H9 (cell line): ENCODE data around the gene CDH15. TPM values are rescaled to one million over a fixed set of nuclear protein-coding genes. Genes with fewer than 3 reads are reported as not detected.

Experiments used
- DNase-seq: peaks from one replicate; pipeline ENCODE4 v3.0.0-alpha.2; 2017
- H2AFZ ChIP-seq: one replicate; pipeline ENCODE4 v1.6.1; 2013; ENCODE audit warnings: mild to moderate bottlenecking, low read length, control low read depth, moderate library complexity
- H2AK5ac ChIP-seq: 2 replicates; pipeline ENCODE4 v1.6.1; 2013; ENCODE audit warnings: low read length, control low read depth, mixed read lengths; ENCODE audit not compliant: insufficient read length
- H2BK120ac ChIP-seq: one replicate; pipeline ENCODE4 v1.6.1; 2013; ENCODE audit warnings: low read depth, mild to moderate bottlenecking, low read length, control low read depth, inconsistent platforms; ENCODE audit not compliant: poor library complexity, severe bottlenecking
- H2BK12ac ChIP-seq: 2 replicates; pipeline ENCODE4 v1.6.1; 2013; ENCODE audit warnings: low read length, control low read depth, mixed read lengths, low read depth; ENCODE audit not compliant: insufficient read length
- H2BK15ac ChIP-seq: 2 replicates; pipeline ENCODE4 v1.6.1; 2013; ENCODE audit warnings: low read depth, low read length, control low read depth
- H2BK20ac ChIP-seq: one replicate; pipeline ENCODE4 v1.6.1; 2013; ENCODE audit warnings: low read depth, mild to moderate bottlenecking, low read length, control low read depth, inconsistent platforms; ENCODE audit not compliant: poor library complexity, severe bottlenecking
- H2BK5ac ChIP-seq: 2 replicates; pipeline ENCODE4 v1.6.1; 2013; ENCODE audit warnings: low read length, control low read depth, mixed read lengths; ENCODE audit not compliant: insufficient read length
- H3K14ac ChIP-seq: 2 replicates; pipeline ENCODE4 v1.6.1; 2013; ENCODE audit warnings: low read length, control low read depth; ENCODE audit not compliant: insufficient read depth
- H3K18ac ChIP-seq: 2 replicates; pipeline ENCODE4 v1.6.1; 2013; ENCODE audit warnings: low read depth, mild to moderate bottlenecking, mixed read lengths, low read length, control low read depth; ENCODE audit not compliant: insufficient read length
- H3K23ac ChIP-seq: 2 replicates; pipeline ENCODE4 v1.6.1; 2013; ENCODE audit warnings: low read length, control low read depth, mixed read lengths, low read depth; ENCODE audit not compliant: insufficient read length
- H3K23me2 ChIP-seq: 2 replicates; pipeline ENCODE4 v1.6.1; 2013; ENCODE audit warnings: low read depth, mild to moderate bottlenecking, mixed read lengths, low read length, control low read depth; ENCODE audit not compliant: insufficient read length, poor library complexity, severe bottlenecking
- H3K27ac ChIP-seq: 2 replicates; pipeline ENCODE4 v1.5.1; 2013; ENCODE audit warnings: low read length, control low read depth, mixed read lengths, low read depth; ENCODE audit not compliant: insufficient read length
- H3K27me3 ChIP-seq: 2 replicates; pipeline ENCODE4 v1.6.1; 2013; ENCODE audit warnings: low read length, control low read depth, inconsistent platforms; ENCODE audit not compliant: insufficient read depth
- H3K4ac ChIP-seq: 2 replicates; pipeline ENCODE4 v1.6.1; 2013; ENCODE audit warnings: low read depth, mild to moderate bottlenecking, control low read depth, inconsistent platforms, low read length, moderate library complexity
- H3K4me1 ChIP-seq: 2 replicates; pipeline ENCODE4 v1.6.1; 2013; ENCODE audit warnings: low read length, control low read depth, inconsistent platforms; ENCODE audit not compliant: insufficient read depth
- H3K4me2 ChIP-seq: 2 replicates; pipeline ENCODE4 v1.6.1; 2013; ENCODE audit warnings: low read length, control low read depth, mixed read lengths; ENCODE audit not compliant: insufficient read length, insufficient read depth
- H3K56ac ChIP-seq: 2 replicates; pipeline ENCODE4 v1.6.1; 2013; ENCODE audit warnings: low read depth, mild to moderate bottlenecking, mixed read lengths, low read length, control low read depth; ENCODE audit not compliant: insufficient read length
- H3K79me1 ChIP-seq: 2 replicates; pipeline ENCODE4 v1.6.1; 2013; ENCODE audit warnings: low read depth, mild to moderate bottlenecking, moderate library complexity, low read length, control low read depth, inconsistent platforms; ENCODE audit not compliant: insufficient read depth, poor library complexity, severe bottlenecking
- H3K79me2 ChIP-seq: 2 replicates; pipeline ENCODE4 v1.6.1; 2013; ENCODE audit warnings: low read length, control low read depth, inconsistent platforms; ENCODE audit not compliant: insufficient read depth
- H3K9ac ChIP-seq: 2 replicates; pipeline ENCODE4 v1.6.1; 2013; ENCODE audit warnings: low read length, control low read depth, mixed read lengths; ENCODE audit not compliant: insufficient read length; ENCODE audit errors: extremely low read depth
- H3K9me3 ChIP-seq: one replicate; pipeline ENCODE4 v1.6.1; 2013; ENCODE audit warnings: low read depth, low read length, inconsistent platforms; ENCODE audit not compliant: control insufficient read depth
- H3T11ph ChIP-seq: one replicate; pipeline ENCODE4 v1.6.1; 2013; ENCODE audit warnings: mild to moderate bottlenecking, low read length, control low read depth, inconsistent platforms
- H4K20me1 ChIP-seq: one replicate; pipeline ENCODE4 v1.6.1; 2013; ENCODE audit not compliant: control insufficient read depth, insufficient read length, insufficient read depth
- H4K5ac ChIP-seq: 2 replicates; pipeline ENCODE4 v1.6.1; 2013; ENCODE audit warnings: low read depth, mild to moderate bottlenecking, mixed read lengths, low read length, control low read depth; ENCODE audit not compliant: insufficient read length
- H4K8ac ChIP-seq: replicated peaks from 2 replicates; pipeline ENCODE4 v1.6.1; 2013; ENCODE audit warnings: low read length, control low read depth, mixed read lengths, low read depth; ENCODE audit not compliant: insufficient read length
- H4K91ac ChIP-seq: 2 replicates; pipeline ENCODE4 v1.6.1; 2013; ENCODE audit warnings: low read depth, mild to moderate bottlenecking, moderate library complexity, mixed read lengths, low read length, control low read depth; ENCODE audit not compliant: insufficient read length
- H3K27ac Mint-ChIP-seq, 3 experiments: 2 replicates in 2 of 3; 3 replicates in 1 of 3; pipeline ENCODE4 v1.8.0; 2020 to 2021; ENCODE audit warnings: mixed read lengths in 3 of 3, mild to moderate bottlenecking in 1 of 3, moderate library complexity in 1 of 3
- H3K27me3 Mint-ChIP-seq: 2 replicates; pipeline ENCODE4 v1.8.0; 2021; ENCODE audit warnings: low read depth, mild to moderate bottlenecking, moderate library complexity, mixed read lengths
- H3K36me3 Mint-ChIP-seq, 3 experiments: 2 replicates in 2 of 3; 3 replicates in 1 of 3; pipeline ENCODE4 v1.8.0; 2020 to 2021; ENCODE audit warnings: low read depth in 3 of 3, mixed read lengths in 3 of 3; ENCODE audit not compliant: insufficient read depth in 1 of 3
- H3K4me1 Mint-ChIP-seq, 2 experiments: 2 replicates each; pipeline ENCODE4 v1.8.0; 2020; ENCODE audit warnings: mixed read lengths in 2 of 2
- H3K4me3 Mint-ChIP-seq, 2 experiments: 2 replicates in 1 of 2; 3 replicates in 1 of 2; pipeline ENCODE4 v1.8.0; 2020 to 2021; ENCODE audit warnings: mild to moderate bottlenecking in 2 of 2, mixed read lengths in 2 of 2, moderate library complexity in 1 of 2
- H3K9me3 Mint-ChIP-seq, 2 experiments: 2 replicates in 1 of 2; 3 replicates in 1 of 2; pipeline ENCODE4 v1.8.0; 2020; ENCODE audit warnings: mild to moderate bottlenecking in 2 of 2, mixed read lengths in 2 of 2, moderate library complexity in 1 of 2
- WGBS: extraction: QIAGEN DNeasy Blood & Tissue Kit; methylation state at CpG from one replicate; pipeline ENCODE4 v1.1.7; 2013; ENCODE audit warnings: missing lambda C conversion rate, low lambda C conversion rate, mixed read lengths; ENCODE audit not compliant: insufficient read length; ENCODE audit errors: extremely low coverage; 5-methylcytosine and 5-hydroxymethylcytosine counted together
- total RNA-seq: library from RNA; stranded (reverse); gene quantifications from 2 replicates; pipeline ENCODE4 v1.2.1, GENCODE V29; 2021
- TF ChIP-seq, protein P1 (sequence below): fragments of 200-600 bp; sonication (generic); conservative IDR thresholded peaks from 3 replicates; pipeline ENCODE4 v1.8.0; 2021; ENCODE audit warnings: antibody characterized with exemption, mild to moderate bottlenecking

The CDH15 gene
- total RNA-seq, 1 experiment from 2014 or later: 0.28 TPM

DNA sequence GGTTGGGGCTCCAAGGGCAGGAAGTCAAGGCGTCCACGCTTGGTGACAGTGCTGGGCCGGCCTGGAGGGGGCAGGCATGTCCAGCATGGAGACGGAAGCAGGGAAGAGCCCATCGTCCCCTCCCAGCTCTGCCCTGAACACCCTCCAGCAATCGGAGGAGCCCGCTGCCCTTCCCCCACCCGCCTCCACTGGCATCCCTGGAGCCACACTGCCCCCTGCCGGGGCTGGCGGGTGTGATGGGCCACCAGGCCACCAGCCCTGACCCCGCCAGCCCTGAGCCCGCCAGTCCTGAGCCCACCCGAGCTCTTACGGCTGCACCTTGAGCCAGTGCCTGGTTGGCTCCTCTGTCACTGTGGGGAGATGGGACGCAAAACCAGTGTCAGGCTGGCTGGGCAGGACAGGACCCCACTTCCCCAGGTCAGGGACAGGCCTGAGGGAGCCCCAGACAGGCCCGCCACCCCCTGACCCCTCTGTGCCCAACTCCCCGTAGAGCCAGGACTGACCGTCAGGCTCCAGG is 4.1 kb upstream of the CDH15 start:
- TF ChIP-seq, protein P1, sequence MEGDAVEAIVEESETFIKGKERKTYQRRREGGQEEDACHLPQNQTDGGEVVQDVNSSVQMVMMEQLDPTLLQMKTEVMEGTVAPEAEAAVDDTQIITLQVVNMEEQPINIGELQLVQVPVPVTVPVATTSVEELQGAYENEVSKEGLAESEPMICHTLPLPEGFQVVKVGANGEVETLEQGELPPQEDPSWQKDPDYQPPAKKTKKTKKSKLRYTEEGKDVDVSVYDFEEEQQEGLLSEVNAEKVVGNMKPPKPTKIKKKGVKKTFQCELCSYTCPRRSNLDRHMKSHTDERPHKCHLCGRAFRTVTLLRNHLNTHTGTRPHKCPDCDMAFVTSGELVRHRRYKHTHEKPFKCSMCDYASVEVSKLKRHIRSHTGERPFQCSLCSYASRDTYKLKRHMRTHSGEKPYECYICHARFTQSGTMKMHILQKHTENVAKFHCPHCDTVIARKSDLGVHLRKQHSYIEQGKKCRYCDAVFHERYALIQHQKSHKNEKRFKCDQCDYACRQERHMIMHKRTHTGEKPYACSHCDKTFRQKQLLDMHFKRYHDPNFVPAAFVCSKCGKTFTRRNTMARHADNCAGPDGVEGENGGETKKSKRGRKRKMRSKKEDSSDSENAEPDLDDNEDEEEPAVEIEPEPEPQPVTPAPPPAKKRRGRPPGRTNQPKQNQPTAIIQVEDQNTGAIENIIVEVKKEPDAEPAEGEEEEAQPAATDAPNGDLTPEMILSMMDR: peak; percentile 97
- Histone ChIP-seq H2BK120ac (no peak overlapping the region), H4K8ac (no peak overlapping the region), H4K20me1 (no peaks in the 10 kb centered on the region), H3K56ac (no peak overlapping the region), H2BK5ac (no peak overlapping the region), H3K4me1 (no peaks in the 10 kb centered on the region), H3K79me2 (no peaks in the 10 kb centered on the region), H3K4me2 (no peak overlapping the region), H3K18ac (no peak overlapping the region), H3K23me2 (peaks cover 6% of the 10 kb centered on the region), H2AK5ac (no peak overlapping the region), H3K27ac (no peak overlapping the region), H3K4ac (no peak overlapping the region), H3T11ph (no peak overlapping the region), H4K5ac (no peak overlapping the region), H2AFZ (no peak overlapping the region), H3K9ac (no peak overlapping the region), H2BK15ac (no peak overlapping the region), H3K14ac (no peak overlapping the region), H3K9me3 (no peaks in the 10 kb centered on the region), H4K91ac (no peak overlapping the region), H3K79me1 (no peaks in the 10 kb centered on the region), H3K23ac (no peak overlapping the region), H2BK12ac (no peak overlapping the region), H2BK20ac (no peak overlapping the region), H3K27me3 (no peaks in the 10 kb centered on the region)
- no peaks in the 10 kb centered on the region for H3K36me3 Mint-ChIP-seq
- WGBS: no CpG with 5 or more reads among the region's 18 CpGs
- no peak overlapping the region for H3K27ac Mint-ChIP-seq
- H3K4me3 Mint-ChIP-seq: no peak overlapping the region
- no peaks in the 10 kb centered on the region for H3K9me3 Mint-ChIP-seq
- DNase-seq: peak; percentile 96
- peaks cover 15% of the 10 kb centered on the region for H3K27me3 Mint-ChIP-seq
- peaks cover 5 to 15% of the 10 kb centered on the region in 2 experiments for H3K4me1 Mint-ChIP-seq
